Stimulated activated CD4-positive, alpha-beta T cell treated with anti-CD3 and anti-CD28 coated beads, Interleukin-15, amount 100 ng/mL, for 1 hour (primary cell): ENCODE measurements around the gene PRDM7.
"Not testable (repeated sequence)": the region's sequence is repeated elsewhere in the genome, so short reads cannot be mapped to it uniquely, and the experiment has no call there.

Experiments
- DNase-seq, 2 donors: peaks; one replicate each; pipeline ENCODE4 v3.0.0-alpha.2; 2020; ENCODE audit warnings: low read depth in 1 of 2, low spot score in 1 of 2

The PRDM7 gene

DNA sequence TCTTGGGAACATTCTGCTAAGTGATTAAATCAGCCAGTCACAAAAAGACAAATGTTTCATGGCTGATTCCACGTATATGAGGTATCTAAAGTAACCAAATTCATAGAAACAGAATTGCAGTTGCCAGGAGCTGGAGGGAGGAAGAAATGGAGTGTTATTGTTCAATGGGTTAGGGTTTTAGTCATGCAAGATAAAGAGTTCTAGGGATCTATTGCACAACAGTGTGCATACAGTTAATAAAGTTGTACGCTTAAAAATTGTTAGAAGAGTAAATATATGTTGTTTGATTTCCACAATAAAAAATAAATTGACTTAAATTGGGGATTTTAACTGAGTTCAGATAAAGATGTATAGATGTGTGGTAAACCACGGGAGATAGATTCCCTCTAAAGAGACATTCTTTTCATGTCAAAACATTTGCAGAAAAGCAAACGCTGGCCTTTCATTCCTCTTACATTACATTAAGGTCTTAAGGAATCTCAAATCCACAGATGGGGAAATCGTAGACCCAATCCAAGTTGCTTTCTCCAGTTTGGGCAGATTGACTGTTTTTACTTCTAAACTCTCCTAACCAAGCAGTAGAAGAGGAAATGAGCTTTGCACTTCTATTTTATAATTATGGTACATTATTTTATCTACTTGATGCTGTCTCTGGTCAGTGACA lies 4.6 kb downstream of the PRDM7 start:
- no peak for DNase-seq

DNA sequence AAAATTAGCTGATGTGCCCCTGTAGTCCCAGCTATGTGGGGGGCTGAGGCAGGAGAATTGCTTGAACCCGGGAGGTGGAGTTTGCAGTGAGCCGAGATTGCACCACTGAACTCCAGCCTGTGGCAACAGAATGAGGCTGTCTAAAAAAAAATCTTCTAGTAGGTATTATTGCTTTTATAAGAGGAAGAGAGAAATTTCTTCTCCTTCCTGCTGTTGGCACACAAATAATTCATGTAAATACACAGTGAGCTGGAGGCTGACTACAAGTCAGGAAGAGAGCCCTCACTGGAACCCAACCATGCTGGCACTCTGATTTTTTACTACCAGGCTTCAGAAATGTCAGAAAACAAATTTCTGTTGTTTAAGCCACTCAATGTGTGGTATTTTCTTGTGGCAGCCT lies 6.7 kb downstream of the PRDM7 start:
- no peak for DNase-seq

DNA sequence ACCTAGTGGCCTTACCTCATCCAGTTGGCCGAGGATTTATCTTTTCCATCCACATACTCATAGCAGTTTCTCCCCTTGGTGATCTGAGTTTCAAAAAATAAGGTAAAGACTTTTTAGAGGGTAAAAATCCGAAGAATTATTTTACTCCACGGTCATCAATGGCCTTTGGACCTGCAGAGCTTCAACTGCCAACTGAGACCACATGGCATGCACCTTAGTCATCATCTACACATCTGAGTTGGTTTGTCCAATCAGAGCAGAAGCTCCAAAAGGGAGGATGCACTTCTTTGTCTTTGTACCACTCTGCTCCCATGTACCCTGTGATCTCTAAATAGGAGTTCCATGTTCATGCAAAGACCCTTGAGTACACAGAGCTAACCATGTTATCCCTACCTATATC lies 15.7 kb downstream of the PRDM7 start:
- DNase-seq = no peak

DNA sequence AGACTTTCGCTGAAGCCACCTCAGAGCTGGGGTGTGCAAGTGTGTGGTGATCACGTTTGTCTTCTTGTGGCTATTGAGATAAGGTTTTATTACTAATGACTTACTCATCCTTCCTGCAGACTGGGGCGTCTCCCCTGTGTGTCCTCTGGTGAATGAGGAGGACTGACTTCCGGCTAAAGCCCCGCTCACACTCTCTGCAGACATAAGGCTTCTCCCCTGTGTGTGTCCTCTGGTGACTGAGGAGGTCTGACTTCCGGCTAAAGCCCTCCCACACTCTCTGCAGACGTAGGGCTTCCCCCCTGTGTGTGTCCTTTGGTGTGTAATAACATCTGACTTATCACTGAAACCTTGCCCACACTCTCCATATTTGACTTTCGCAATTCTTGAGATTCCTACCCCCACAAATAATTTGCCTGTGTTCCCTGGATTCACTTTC lies 19.4 kb downstream of the PRDM7 start:
- no peak for DNase-seq

DNA sequence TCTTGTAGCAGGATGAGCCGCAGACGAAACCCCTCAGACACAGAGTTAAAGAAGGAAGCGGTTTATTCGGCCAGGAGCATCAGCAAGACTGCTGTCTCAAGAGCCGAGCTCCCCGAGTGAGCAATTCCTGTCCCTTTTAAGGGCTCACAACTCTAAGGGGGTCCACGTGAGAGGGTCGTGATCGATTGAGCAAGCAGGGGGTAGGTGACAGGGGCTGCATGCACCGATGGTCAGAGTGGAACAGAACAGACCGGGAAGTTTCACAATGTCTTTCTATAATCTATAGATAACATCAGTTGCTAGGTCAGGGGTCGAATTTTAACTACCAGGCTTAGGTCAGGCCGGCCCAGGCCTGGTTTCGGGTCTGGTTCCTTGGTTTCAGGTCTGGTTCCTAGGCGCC lies 20.6 kb downstream of the PRDM7 start:
- DNase-seq = not testable (repeated sequence)

DNA sequence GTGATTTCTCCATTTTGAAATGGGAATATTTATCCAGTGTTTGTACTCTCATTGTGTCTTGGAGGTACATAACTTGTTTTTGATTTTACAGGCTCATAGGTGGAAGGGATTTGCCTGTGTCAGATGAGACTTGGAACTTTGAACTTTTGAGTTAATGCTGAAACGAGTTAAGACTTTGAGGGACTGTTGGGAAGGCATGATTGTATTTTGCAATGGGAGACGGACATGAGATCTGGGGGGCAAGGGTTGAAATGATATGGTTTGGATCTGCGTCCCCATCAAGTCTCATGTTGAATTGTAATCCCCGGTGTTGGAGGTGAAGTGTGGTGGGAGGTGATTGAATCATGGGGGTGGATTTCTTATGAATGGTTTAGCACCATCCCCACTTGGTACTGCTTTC lies 21.8 kb downstream of the PRDM7 start:
- no peak for DNase-seq

DNA sequence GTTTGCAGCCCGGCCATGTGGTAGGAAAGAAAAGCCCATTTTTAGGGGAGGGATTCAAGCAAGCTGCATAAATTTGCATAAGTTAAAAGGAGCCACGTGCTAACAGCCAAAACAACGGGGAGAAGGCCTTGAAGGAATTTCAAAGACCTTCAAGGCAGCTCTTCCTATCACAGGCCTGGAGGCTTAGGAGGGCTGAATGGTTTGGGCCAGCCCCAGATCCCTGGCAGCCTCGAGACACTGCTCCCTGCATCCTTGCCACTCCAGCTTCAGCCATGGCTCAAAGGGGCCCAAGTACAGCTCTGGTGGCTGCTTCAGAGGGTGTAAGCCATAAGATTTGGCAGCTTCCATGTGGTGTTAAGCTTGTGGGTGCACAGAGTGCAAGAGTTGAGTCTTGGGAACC lies 22.6 kb downstream of the PRDM7 start:
- no peak for DNase-seq

DNA sequence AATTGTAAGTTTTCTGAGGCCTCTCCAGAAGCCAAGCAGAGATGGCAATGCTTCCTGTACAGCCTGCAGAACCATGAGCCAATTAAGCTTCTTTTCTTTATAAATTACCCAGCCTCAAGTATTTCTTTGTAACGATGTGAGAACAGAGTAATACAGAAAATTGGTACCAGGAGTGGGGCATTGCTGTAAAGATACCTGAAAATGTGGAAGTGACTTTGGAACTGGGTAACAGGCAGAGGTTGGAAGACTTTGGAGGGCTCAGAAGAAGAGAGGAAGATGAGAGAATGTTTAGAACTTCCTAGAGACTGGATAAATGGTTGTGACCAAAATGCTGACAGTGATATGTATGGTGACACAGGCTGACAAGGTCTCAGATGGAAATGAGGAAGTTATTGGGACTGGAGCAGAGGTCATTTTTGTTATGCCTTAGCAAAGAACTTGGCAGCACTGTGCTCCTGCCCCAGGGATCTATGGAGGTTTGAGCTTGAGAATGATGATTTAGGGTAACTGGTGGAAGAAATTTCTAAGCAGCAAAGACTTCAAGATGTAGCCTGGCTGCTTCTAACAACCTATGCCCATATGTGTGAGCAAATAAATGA lies 23.1 kb downstream of the PRDM7 start:
- no peak for DNase-seq

DNA sequence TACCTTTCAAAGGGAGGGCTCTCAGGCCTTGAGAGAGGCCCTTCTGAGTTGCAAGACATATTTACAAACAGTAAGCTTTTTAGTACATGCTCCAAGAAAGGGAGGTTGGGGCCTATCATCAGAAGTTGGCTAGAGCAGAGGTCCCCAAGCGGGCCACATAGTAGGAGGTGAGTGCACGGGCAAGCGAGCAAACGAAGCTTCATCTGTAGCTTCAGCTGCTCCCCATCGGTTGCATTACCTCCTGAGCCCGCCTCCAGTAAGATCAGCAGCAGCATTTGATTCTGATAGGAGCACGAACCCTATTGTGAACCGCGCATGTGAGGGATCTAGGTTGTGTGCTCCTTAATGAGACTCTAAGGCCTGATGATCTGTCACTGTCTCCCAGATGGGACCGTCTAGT lies 26.2 kb downstream of the PRDM7 start:
- no peak for DNase-seq

DNA sequence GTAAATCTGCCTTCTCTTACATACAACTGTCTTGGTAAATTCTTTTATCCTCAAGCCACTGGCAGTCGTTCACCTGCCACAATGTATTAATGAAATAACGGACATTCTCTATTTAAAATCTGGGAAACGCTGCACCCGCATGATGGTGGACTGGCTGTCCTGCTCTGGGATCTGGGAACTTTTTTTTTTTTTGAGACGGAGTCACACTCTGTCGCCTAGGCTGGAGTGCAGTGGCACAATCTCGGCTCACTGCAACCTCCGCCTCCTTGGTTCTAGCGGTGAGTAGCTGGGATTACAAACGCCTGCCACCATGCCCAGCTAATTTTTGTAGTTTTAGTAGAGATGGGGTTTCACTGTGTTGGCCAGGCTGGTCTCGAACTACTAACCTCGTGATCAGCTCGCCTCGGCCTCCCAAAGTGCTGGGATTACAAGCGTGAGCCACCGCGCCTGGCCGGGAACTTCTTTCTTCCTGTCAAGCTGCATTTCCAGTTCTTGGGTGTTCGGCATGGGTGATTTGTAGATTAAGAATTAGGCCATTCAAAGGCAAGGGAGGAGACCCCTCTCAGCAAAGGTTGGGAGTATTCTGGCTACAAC lies 28.3 kb downstream of the PRDM7 start:
- no peak for DNase-seq

DNA sequence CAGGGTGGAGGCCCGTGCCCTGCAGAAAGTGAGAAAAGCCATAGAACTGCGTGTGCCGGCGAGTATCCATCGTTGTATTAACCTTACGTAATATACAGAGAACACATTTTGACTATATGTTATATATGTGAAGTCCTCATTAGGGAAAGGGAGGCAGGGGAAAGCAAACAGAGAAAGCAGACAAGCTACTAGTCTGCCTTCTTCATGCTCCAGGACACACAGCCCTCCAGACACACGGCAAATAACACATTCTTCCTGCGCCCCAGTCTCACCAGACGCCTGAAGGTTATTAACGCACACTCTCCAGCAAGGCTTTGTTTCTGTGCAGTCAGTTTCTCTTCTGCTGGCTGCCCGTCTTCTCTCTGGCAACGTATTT lies 28.8 kb downstream of the PRDM7 start:
- no peak for DNase-seq

DNA sequence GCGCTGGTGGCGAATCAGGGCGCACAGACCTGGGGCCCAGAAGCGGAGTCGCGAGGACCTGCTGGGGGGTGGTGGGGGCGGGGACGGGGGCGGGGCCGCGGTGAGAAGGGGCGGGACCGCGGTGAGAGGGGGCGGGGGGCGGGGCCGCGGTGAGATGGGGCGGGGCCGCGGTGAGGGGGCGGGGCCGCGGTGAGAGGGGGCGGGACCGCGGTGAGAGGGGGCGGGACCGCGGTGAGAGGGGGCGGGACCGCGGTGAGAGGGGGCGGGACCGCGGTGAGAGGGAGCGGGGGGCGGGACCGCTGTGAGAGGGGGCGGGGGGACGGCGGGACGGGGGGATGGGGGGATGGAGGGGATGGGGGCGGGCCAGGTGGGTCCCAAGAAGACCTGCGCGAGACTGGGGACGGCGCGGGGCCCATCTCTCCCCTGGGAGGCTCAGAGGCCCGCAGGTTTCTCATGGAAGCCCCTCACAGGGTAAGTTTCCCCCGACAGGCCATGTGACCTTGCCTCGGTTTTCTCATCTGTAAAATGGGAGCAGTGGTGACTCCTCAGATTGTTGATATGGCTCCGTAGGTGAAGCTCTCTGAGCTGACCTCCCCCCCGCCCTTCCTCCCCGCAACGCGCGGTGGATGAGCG lies 29.3 kb downstream of the PRDM7 start:
- DNase-seq = no peak

DNA sequence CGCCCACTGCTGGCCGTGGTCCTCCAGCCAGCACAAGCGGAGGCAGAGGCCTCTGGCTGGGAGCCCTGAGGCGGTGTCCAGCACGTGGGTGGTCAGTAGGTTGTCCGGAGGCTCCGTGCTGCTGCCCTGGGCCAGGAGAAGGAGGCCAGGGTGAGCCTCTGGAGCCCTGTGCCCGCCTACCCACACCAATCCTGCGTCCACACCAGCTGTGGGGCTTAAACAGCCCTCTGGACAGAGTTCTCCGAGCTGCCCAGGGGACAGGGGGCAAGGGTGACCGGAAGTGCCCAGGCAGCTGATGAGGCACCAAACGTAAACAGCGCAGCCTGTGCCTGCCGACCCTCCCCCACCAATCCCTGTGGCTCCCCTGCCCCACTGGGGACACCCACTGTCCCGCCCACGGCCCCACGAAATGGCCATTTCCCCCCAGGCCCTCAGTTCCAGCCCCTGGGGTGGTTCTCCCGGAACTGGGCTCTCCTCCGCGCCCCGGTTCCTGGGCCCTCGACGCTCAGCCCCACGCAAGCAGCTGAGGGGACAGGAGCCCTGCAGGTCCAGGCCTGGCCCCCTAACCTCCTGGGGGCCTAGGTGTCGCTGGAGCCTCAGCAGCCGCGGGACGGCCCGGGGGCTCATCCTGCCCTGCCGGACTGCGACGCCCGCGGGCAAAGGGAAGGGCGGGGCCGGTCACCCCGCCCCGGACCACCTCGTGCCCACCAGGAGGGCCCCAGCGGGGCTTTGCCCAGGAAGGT lies 30.0 kb downstream of the PRDM7 start:
- DNase-seq = no peak

DNA sequence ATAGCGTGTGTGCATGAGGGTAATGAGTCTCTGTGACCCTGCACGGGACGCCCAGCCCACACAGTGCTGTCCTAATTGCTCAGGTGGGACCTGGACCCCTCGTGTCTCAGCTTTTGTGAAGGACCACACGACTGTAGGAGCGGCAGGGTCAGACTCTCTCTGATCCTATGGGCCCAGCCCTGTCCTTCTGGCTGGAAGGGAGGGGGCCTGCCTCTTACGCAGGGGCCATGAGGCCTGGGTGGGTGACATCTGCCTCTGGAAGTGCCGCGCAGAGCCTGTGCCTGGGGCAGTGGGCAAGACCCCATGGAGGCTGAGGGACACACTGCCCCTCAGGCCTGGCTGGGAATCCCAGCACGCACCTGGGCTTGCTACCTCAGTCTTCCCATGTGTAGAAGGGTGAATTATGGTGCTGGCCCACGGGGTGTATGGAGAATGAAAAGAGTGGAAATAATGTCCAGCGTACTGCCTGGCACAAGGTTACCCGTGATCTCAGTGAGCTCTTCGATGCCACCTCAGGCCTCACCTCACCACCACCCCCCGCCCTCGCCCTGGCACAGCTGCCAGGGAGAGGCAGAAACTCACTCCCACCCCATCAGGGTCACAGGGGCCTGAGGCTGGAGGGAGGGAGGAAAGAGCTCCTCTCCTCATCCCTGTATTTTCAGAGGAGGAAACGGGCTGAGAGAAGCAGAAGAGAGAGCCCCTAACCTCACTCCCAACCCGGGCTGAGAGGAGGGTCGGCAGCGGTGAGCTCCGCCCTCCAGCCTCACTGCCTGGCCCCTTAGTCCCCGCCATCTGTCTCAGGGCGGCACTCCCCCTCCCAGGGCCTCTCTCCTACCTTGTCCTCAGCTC lies 30.8 kb downstream of the PRDM7 start:
- no peak for DNase-seq

DNA sequence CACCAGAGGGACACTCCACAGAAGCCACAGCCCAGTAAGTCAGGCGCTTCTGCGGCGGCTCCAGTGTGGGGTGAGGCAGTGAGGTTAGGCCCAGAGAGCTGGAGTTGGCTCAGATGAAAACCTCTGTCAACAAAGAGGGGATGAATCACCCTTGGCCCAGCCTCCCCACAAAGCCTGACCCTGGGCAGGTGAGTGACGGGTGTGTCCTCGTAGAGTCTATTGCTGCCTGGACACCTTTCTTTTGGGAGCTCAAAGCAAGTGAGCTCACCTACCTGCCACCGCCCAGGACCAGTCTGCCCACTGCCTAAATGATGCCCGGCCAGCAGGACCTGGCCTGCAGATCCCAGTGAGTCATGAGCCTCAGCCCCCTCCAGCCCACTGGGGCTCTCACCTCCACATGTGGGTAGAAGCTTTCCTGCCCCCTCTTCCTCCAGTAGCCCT lies 33.0 kb downstream of the PRDM7 start:
- DNase-seq = no peak

DNA sequence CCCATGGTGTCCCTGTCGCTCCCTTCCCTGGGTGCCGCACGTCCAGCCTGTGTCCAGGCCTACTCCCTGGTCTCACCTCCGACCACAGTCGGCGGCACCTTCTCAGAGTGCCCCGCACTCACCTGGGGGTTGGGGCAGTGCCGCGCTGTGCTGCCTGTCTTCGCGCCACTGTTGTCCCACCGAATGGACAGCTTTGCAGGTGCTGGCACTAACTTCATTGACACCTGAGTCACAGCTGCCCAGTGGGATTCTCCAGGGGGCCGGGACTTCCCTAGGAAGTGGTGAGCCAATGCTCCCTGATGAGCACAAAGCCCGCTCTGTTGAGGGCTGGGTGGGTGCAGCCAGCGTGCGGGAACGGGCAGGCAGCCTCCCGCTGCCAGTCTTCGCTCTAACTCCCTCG lies 33.6 kb downstream of the PRDM7 start:
- DNase-seq = no peak

DNA sequence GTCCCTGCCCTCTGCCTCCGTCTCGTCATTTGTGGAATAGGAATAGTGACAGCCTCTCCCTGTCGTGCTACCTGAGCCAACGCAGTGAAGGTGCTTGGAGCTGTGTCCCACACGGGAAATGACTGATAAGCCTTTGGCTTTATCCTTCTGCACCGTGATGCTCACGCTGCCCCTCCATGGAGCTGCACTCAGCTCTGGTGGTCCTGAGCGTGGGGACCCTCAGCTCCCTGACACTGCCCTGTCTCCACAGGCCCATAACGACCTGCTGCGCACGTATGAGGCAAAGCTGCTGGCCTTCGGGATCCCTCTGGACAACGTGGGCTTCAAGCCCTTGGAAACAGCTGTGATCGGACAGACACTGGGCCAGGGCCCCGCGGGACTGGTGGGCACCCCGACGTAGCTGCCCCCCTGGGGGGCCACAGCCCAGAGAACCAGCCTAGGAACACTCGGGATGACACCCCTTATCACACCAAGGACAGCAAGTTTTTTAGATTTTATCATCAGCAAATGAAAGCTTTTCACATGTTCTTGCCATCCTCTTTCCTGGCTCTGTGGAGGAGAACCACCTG lies 34.1 kb downstream of the PRDM7 start:
- DNase-seq = no peak

DNA sequence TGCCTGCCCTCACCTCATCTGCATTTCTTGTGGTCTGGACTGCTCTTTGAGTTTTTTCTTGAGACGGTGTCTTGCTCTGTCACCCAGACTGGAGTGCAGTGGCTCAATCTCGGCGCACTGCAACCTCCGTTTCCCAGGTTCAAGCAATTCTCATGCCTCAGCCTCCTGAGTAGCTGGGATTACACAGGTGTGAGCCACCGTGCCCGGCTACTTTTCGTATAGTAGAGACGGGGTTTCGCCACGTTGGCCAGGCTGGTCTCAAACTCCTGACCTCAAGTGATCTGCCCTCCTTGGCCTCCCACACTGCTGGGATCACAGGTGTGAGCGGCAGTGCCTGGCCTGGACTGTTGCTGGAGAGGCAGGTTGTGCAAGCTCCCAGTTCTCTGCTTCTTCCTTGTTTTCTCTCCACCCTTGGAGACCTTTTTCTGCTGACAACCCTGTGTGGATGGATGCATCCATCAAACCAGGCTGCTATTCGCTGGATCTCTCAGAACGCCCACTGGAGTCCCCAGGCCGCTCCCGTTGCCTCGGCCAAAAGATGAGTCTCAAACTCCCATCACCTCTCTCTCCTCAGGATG lies 35.1 kb downstream of the PRDM7 start:
- DNase-seq = no peak

DNA sequence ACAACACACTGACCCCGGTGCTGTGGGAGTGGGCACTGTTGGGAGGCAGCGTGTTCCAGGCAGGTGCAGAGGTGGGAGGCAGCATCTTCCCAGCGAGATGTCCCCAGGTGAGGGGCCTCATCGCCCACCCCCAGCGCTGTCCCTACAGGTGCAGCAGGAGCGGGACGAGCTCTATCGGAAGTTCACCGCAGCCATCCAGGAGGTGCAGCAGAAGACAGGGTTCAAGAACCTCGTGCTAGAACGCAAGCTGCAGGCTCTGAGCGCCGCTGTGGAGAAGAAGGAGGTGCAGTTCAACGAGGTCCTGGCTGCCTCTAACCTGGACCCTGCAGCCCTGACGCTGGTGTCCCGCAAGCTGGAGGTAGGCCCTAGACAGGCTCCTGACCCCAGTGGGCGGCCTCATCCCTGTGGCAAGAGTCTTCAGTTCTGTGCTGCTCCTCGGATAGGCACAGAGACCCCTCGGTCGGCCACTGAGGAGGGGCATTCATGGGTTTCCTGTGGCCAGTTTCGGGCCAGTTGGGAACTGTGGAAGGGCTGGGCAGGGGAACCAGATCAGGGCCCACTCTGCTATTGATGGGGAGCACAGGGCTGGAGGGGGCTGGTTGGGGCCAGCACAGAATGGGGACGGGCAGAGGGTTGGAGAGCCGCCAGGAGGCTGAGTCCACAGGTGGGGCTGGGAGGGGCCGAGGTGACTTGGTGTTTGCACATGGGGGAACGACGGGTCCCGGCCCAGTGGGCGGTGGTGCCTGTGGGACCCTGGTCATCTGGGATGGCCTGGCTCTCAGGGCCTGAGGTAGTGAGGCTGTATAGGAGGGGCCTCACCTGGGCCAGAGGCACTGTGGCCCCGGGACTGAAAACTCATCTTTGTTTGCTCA lies 36.7 kb downstream of the PRDM7 start:
- DNase-seq = no peak
